ENCODE results near the gene MYL11.

MYL11 gene

GRCh38 chr16:30358577-30358936 lies 16.0 kb upstream of the MYL11 start:
- Histone ChIP-seq H3K4me3 (ENCODE audit: insufficient read depth, low read length, poor library complexity, severe bottlenecking) (no peak overlapping the region), H3K36me3 (ENCODE audit: low read length) (peaks cover 5% of the 10 kb centered on the region; the same call in 1 of the 2 replicates), H3K9me3 (ENCODE audit: insufficient read depth, low read length) (no peaks in the 10 kb centered on the region), H3F3A (ENCODE audit: insufficient read depth) (peaks cover 15% of the 10 kb centered on the region), H3K27me3 (ENCODE audit: low read length) (no peaks in the 10 kb centered on the region), H3K27ac (ENCODE audit: low read depth, low read length) (no peak overlapping the region), H4K20me1 (ENCODE audit: low read depth, low read length) (no peaks in the 10 kb centered on the region), H3K4me2 (ENCODE audit: low read depth, low read length, poor library complexity, severe bottlenecking) (no peak overlapping the region), H3K79me2 (ENCODE audit: insufficient read depth, low read length) (peaks cover 35% of the 10 kb centered on the region), H3K9me2 (replicated peaks; ENCODE audit: insufficient read depth, low read length) (no peaks in the 10 kb centered on the region), H3K9ac (ENCODE audit: low read length) (no peak overlapping the region), H2AFZ (ENCODE audit: low read depth, low read length, severe bottlenecking) (no peak overlapping the region)
- TF ChIP-seq EZH2phosphoT487 (conservative IDR thresholded peaks at IDR 0.05; ENCODE audit: low read length), result no peak
- TF ChIP-seq CTCF (IDR thresholded peaks at IDR 0.05; ENCODE audit: insufficient read depth, low read length, poor library complexity, severe bottlenecking), result no peak

- H3K27me3 ChIP-seq (ENCODE audit: low read length), result no peaks in the 10 kb centered on the region
- H3K36me3 ChIP-seq (ENCODE audit: low read length), result peaks cover 5% of the 10 kb centered on the region; the same call in 1 of the 2 replicates
- H4K20me1 ChIP-seq (ENCODE audit: low read depth, low read length), result no peaks in the 10 kb centered on the region
- H3K9ac ChIP-seq (ENCODE audit: low read length), result no peak overlapping the region
- H3K4me2 ChIP-seq (ENCODE audit: low read depth, low read length, poor library complexity, severe bottlenecking), result no peak overlapping the region
- no peaks in the 10 kb centered on the region for H3K9me3 ChIP-seq (ENCODE audit: insufficient read depth, low read length)
- no peak for TF ChIP-seq EZH2phosphoT487 (conservative IDR thresholded peaks at IDR 0.05; ENCODE audit: low read length)
- TF ChIP-seq CTCF (IDR thresholded peaks at IDR 0.05; ENCODE audit: insufficient read depth, low read length, poor library complexity, severe bottlenecking), result no peak
- peaks cover 35% of the 10 kb centered on the region for H3K79me2 ChIP-seq (ENCODE audit: insufficient read depth, low read length)
- H3F3A ChIP-seq (ENCODE audit: insufficient read depth), result peaks cover 15% of the 10 kb centered on the region
- H3K27ac ChIP-seq (ENCODE audit: low read depth, low read length), result no peak overlapping the region
- H3K9me2 ChIP-seq (replicated peaks; ENCODE audit: insufficient read depth, low read length), result no peaks in the 10 kb centered on the region
- H2AFZ ChIP-seq (ENCODE audit: low read depth, low read length, severe bottlenecking), result no peak overlapping the region
- H3K4me3 ChIP-seq (ENCODE audit: insufficient read depth, low read length, poor library complexity, severe bottlenecking), result no peak overlapping the region
Measured at GRCh38 chr16:30358990-30359870, 15.4 kb upstream of the MYL11 start.

- Histone ChIP-seq H3K79me2 (ENCODE audit: insufficient read depth, low read length) (peaks cover 35% of the 10 kb centered on the region), H4K20me1 (ENCODE audit: low read depth, low read length) (no peaks in the 10 kb centered on the region), H3K27ac (ENCODE audit: low read depth, low read length) (no peak overlapping the region), H3F3A (ENCODE audit: insufficient read depth) (peaks cover 15% of the 10 kb centered on the region), H3K9ac (ENCODE audit: low read length) (no peak overlapping the region), H3K4me2 (ENCODE audit: low read depth, low read length, poor library complexity, severe bottlenecking) (no peak overlapping the region), H3K36me3 (ENCODE audit: low read length) (peaks cover 5% of the 10 kb centered on the region; the same call in 1 of the 2 replicates), H3K4me3 (ENCODE audit: insufficient read depth, low read length, poor library complexity, severe bottlenecking) (no peak overlapping the region), H3K9me3 (ENCODE audit: insufficient read depth, low read length) (no peaks in the 10 kb centered on the region), H3K9me2 (replicated peaks; ENCODE audit: insufficient read depth, low read length) (no peaks in the 10 kb centered on the region), H2AFZ (ENCODE audit: low read depth, low read length, severe bottlenecking) (no peak overlapping the region), H3K27me3 (ENCODE audit: low read length) (no peaks in the 10 kb centered on the region)
- TF ChIP-seq EZH2phosphoT487 (conservative IDR thresholded peaks at IDR 0.05; ENCODE audit: low read length) (no peak), CTCF (IDR thresholded peaks at IDR 0.05; ENCODE audit: insufficient read depth, low read length, poor library complexity, severe bottlenecking) (no peak)
Measured at GRCh38 chr16:30359871-30360170, 14.8 kb upstream of the MYL11 start.
